ENCODE data around the gene LENG1.
"Not testable (repeated sequence)": the region's sequence is repeated elsewhere in the genome, so short reads cannot be mapped to it uniquely, and the experiment has no call there.

Gene LENG1

DNA sequence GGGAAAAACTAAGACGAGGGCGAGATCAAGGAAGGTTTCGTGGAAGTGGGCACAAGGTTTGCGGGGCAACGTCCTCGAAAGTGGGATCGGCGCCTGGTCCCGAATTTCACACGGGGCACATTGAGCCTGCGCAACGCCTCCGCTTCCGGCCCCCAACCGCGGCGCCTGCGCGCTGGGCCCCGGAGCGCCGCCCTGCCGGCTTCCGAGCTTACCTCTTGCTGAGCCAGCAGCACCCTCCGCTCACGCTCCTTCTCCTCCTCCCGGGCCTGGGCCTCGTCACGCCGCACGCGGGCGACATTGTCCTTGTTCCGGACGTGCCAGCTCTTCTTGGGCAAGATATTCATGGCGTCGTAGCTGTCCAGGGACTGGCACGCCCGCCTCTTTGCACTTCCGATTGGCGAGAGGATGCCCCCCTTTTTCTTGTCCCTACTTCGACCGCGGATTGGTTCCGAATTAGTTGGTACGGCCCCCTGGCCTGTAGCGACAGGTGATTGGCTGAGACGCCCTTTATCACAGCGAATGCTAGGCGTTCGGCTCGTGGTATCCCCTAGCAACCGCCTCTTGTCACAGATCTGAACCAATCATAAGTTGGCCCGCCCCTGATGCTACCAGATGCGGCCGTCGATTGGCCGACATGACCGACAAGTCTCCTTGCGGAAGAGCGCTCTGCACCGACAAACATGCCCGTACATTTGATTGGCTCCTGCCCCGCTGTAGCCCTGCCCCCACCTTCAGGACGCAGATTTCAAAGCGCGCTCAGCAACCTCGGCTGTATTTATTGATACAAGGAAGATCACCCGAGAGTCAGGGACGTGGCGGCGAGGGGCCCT lies at the start of gene LENG1:
TSS of gene LENG1 (minus strand) at position 370 of the 830 bp plus-strand sequence. CDS start at position 344, 26 bp downstream.
- no peaks in the 10 kb centered on the region for H3K9me3 ChIP-seq (ENCODE audit: control insufficient read depth, insufficient read depth, low read length)
- WGBS (ENCODE audit: insufficient coverage, insufficient read length): no CpG with 5 or more reads among the region's 72 CpGs
- H3K4me1 ChIP-seq (ENCODE audit: control insufficient read depth, insufficient read depth, low read length): peaks cover 4% of the 10 kb centered on the region; the same call in 1 of the 2 replicates
- peak; percentile 100 for DNase-seq (ENCODE audit: low read depth, low spot score)
- peaks cover 18% of the 10 kb centered on the region for H3K36me3 ChIP-seq (ENCODE audit: control insufficient read depth, insufficient read depth, low read length)
- H3K27ac ChIP-seq (ENCODE audit: low read length): no peak within 1 kb of the TSS
- H3K4me3 ChIP-seq (ENCODE audit: low read length): peak within 1 kb of the TSS; percentile 84
- H3K27me3 ChIP-seq (ENCODE audit: control insufficient read depth, insufficient read depth, low read length): no peaks in the 10 kb centered on the region

DNA sequence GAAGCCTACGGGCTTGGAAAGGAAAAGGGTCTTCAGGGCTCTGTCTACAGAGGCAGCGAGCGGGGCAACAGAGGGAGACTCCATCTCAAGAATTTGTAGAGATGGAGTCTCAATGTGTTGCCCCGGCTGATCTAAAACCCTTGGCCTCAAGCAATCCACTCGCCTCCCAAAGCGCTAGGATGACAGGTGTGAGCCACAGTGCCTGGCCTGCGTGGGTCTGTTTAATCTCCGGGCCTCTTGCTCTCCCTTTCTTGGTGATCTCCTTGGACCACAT lies 49.2 kb upstream of the LENG1 start:
- WGBS (ENCODE audit: insufficient coverage, insufficient read length): no CpG with 5 or more reads among the region's 8 CpGs
- Histone ChIP-seq H3K27me3 (ENCODE audit: control insufficient read depth, insufficient read depth, low read length) (no peaks in the 10 kb centered on the region), H3K36me3 (ENCODE audit: control insufficient read depth, insufficient read depth, low read length) (peaks cover 34% of the 10 kb centered on the region), H3K9me3 (ENCODE audit: control insufficient read depth, insufficient read depth, low read length) (no peaks in the 10 kb centered on the region), H3K27ac (ENCODE audit: low read length) (no peak overlapping the region), H3K4me1 (ENCODE audit: control insufficient read depth, insufficient read depth, low read length) (0 out of 2 replicates have a peak, but pooled peaks cover 3% of the 10 kb centered on the region), H3K4me3 (ENCODE audit: low read length) (no peak overlapping the region)
- no peak for DNase-seq (ENCODE audit: low read depth, low spot score)

DNA sequence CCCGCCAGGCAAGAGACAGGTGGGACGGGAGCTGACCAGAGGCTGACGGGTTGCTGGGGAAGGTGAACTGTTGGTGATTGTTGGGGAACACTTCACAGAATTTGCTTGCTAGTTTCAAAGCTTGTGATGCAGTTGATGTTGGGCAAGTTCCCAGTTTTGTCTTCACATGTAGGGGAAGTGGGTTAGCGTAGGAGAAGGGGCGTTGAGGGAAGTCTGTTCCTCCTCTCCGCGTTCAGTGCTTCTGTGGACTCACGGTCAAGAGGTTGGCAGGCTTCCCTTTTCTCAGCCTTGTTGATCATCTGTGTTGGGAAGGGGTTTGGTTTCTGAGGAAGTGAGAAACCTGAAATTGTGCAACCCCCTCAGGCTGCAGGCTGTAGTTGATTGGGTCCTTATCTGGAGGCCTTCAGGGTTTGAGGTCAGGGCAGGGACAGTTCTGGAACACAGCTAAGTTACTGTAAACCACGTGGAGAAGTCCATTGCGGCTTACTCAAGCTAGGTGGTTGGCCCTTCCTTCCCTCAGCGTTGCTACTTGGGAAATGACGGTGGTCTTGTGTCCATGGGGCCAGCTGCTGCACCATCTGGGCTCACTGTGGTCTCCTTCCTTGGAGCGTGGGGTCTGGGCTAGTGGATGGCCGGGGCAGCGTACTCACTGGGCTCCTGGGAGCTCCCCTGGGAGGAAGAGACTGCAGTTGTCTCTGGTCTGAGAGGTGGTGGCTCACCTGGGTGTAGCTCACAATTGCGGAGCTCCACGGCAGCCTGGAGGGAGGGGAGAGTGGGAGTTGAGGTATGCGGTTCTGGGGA lies 48.7 kb upstream of the LENG1 start:
- H3K9me3 ChIP-seq (ENCODE audit: control insufficient read depth, insufficient read depth, low read length): no peaks in the 10 kb centered on the region
- no peak overlapping the region for H3K27ac ChIP-seq (ENCODE audit: low read length)
- no CpG with 5 or more reads among the region's 18 CpGs for WGBS (ENCODE audit: insufficient coverage, insufficient read length)
- no peak for DNase-seq (ENCODE audit: low read depth, low spot score)
- 0 out of 2 replicates have a peak, but pooled peaks cover 3% of the 10 kb centered on the region for H3K4me1 ChIP-seq (ENCODE audit: control insufficient read depth, insufficient read depth, low read length)
- H3K36me3 ChIP-seq (ENCODE audit: control insufficient read depth, insufficient read depth, low read length): peaks cover 39% of the 10 kb centered on the region
- H3K27me3 ChIP-seq (ENCODE audit: control insufficient read depth, insufficient read depth, low read length): no peaks in the 10 kb centered on the region
- H3K4me3 ChIP-seq (ENCODE audit: low read length): no peak overlapping the region

DNA sequence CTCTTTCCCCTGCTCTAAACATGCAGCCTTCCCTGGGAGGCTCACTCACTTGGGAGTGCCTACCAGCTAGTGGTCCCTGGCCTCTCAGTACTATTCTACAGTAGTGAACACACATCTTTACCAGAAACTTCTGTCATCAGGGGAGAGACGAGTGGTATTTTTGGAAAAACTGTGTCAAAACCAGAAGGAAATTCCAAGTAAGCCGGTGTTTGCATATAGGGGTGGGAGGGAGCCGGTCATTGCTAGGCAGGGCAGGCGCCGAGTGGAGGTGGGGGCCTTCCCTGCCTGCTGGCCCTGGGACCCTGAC lies 48.1 kb upstream of the LENG1 start:
- H3K27me3 ChIP-seq (ENCODE audit: control insufficient read depth, insufficient read depth, low read length): no peaks in the 10 kb centered on the region
- peaks cover 45% of the 10 kb centered on the region for H3K36me3 ChIP-seq (ENCODE audit: control insufficient read depth, insufficient read depth, low read length)
- no peak overlapping the region for H3K27ac ChIP-seq (ENCODE audit: low read length)
- H3K9me3 ChIP-seq (ENCODE audit: control insufficient read depth, insufficient read depth, low read length): no peaks in the 10 kb centered on the region
- no peak overlapping the region for H3K4me3 ChIP-seq (ENCODE audit: low read length)
- WGBS (ENCODE audit: insufficient coverage, insufficient read length): no CpG with 5 or more reads among the region's 5 CpGs
- H3K4me1 ChIP-seq (ENCODE audit: control insufficient read depth, insufficient read depth, low read length): 0 out of 2 replicates have a peak, but pooled peaks cover 3% of the 10 kb centered on the region
- DNase-seq (ENCODE audit: low read depth, low spot score): no peak

DNA sequence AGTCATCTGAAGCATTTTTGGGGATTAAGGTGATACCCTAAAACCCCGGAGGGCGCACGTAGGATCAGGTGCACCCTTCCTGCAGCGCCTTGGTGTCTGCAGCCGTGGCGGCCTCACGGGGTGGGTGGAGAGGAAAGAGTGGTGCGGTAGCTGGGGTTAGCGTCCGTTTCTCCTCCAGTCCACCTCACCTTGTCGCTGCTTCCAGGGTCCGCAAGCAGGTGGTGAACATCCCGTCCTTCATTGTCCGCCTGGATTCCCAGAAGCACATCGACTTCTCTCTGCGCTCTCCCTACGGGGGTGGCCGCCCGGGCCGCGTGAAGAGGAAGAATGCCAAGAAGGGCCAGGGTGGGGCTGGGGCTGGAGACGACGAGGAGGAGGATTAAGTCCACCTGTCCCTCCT lies 47.7 kb upstream of the LENG1 start:
- not testable (repeated sequence) for H3K27me3 ChIP-seq (ENCODE audit: control insufficient read depth, insufficient read depth, low read length); H3K4me1 ChIP-seq (ENCODE audit: control insufficient read depth, insufficient read depth, low read length); H3K4me3 ChIP-seq (ENCODE audit: low read length); DNase-seq (ENCODE audit: low read depth, low spot score); H3K27ac ChIP-seq (ENCODE audit: low read length); H3K9me3 ChIP-seq (ENCODE audit: control insufficient read depth, insufficient read depth, low read length)
- H3K36me3 ChIP-seq (ENCODE audit: control insufficient read depth, insufficient read depth, low read length): peaks cover 49% of the 10 kb centered on the region
- no CpG with 5 or more reads among the region's 23 CpGs for WGBS (ENCODE audit: insufficient coverage, insufficient read length)

DNA sequence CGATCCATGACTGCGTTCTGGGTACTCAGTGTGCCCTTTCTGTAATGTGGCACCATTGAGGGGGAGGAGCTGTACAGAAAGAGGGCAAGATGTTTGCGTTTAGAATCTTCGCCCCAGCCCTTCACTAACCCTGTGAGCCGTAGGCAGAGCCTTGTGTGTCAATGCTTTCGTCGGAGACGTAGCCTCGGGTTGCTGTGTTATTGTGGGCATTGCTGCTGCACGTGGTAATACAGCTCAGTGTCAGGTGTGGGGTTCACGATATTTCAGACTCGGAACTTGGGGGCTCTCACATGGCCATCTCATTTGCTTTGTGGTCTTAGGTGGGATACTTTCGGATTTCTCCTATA lies 47.3 kb upstream of the LENG1 start:
- H3K9me3 ChIP-seq (ENCODE audit: control insufficient read depth, insufficient read depth, low read length): no peaks in the 10 kb centered on the region
- H3K27ac ChIP-seq (ENCODE audit: low read length): no peak overlapping the region
- peaks cover 49% of the 10 kb centered on the region for H3K36me3 ChIP-seq (ENCODE audit: control insufficient read depth, insufficient read depth, low read length)
- H3K4me3 ChIP-seq (ENCODE audit: low read length): no peak overlapping the region
- no CpG with 5 or more reads among the region's 13 CpGs for WGBS (ENCODE audit: insufficient coverage, insufficient read length)
- H3K4me1 ChIP-seq (ENCODE audit: control insufficient read depth, insufficient read depth, low read length): peaks cover 4% of the 10 kb centered on the region; the same call in 1 of the 2 replicates
- DNase-seq (ENCODE audit: low read depth, low spot score): no peak
- no peaks in the 10 kb centered on the region for H3K27me3 ChIP-seq (ENCODE audit: control insufficient read depth, insufficient read depth, low read length)

DNA sequence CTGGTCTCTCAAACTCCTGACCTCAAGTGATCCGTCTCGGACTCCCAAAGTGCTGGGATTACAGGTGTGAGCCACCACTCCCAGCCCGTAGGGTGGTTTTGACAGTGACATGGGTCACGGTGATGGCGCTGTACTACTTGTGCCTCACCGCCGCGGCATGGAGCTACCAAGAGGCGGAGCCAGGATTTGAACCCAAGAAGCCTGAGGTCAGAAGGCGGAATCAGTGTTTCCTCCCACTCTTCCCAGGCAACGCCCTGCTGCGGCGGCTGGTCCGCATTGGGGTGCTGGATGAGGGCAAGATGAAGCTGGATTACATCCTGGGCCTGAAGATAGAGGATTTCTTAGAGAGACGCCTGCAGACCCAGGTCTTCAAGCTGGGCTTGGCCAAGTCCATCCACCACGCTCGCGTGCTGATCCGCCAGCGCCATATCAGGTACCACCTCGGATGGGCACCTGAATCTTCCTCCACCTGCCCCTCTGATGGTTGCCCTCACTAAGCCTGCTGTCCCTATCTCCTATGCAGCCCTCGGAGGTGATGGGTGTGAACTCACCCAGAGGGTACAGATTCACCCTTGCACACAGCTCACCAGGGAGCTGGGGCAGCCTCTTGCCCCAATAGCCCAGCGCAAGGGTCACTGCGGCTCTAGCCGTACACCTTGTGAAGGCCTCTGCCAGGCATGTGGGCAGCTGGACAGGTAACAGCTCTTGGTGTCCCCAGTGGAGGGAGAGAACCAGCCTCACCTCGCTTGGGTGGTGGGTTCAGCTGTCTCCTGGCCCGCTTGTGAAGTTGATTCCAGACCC lies 46.7 kb upstream of the LENG1 start:
- no peak overlapping the region for H3K4me3 ChIP-seq (ENCODE audit: low read length)
- no peaks in the 10 kb centered on the region for H3K27me3 ChIP-seq (ENCODE audit: control insufficient read depth, insufficient read depth, low read length)
- H3K36me3 ChIP-seq (ENCODE audit: control insufficient read depth, insufficient read depth, low read length): peaks cover 54% of the 10 kb centered on the region
- H3K4me1 ChIP-seq (ENCODE audit: control insufficient read depth, insufficient read depth, low read length): peaks cover 4% of the 10 kb centered on the region; the same call in 1 of the 2 replicates
- no peak overlapping the region for H3K27ac ChIP-seq (ENCODE audit: low read length)
- WGBS (ENCODE audit: insufficient coverage, insufficient read length): no CpG with 5 or more reads among the region's 27 CpGs
- no peaks in the 10 kb centered on the region for H3K9me3 ChIP-seq (ENCODE audit: control insufficient read depth, insufficient read depth, low read length)
- DNase-seq (ENCODE audit: low read depth, low spot score): no peak

DNA sequence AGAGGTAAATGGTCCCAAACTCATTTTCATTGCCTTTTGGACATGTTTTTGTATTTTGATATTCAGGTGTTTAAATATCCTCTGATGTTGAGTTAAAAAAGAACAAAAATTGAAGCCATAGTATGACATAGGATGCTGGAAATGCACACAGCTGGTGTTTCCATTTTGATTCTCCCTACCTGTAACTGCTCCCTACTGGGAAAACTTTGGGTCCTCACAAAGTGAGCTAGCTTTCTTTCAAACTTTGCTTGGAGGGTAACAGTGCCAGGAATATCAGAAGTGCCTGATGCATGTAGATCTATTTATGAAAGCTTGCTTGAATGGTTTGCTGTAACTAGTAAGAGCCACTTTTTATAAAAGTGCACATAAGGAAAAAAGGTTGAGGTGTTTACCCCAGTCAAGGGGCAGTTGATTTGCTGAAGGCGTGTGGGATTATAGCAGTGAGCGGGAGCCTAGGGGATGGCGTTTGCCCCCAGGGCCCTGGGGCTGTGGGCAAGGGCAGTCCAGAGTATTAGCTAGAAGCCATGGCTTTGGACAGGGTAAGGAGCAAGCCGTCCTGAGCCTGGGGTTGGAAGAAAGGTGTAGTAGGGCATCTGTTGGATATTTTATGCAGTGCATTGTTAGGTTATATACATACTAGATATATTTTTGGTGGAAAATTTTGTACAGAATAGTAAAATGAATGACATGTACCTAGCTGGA lies 45.4 kb upstream of the LENG1 start:
- no CpG with 5 or more reads among the region's 4 CpGs for WGBS (ENCODE audit: insufficient coverage, insufficient read length)
- Histone ChIP-seq H3K9me3 (ENCODE audit: control insufficient read depth, insufficient read depth, low read length) (no peaks in the 10 kb centered on the region), H3K4me3 (ENCODE audit: low read length) (no peak overlapping the region), H3K36me3 (ENCODE audit: control insufficient read depth, insufficient read depth, low read length) (peaks cover 54% of the 10 kb centered on the region), H3K27ac (ENCODE audit: low read length) (no peak overlapping the region), H3K27me3 (ENCODE audit: control insufficient read depth, insufficient read depth, low read length) (no peaks in the 10 kb centered on the region), H3K4me1 (ENCODE audit: control insufficient read depth, insufficient read depth, low read length) (peaks cover 4% of the 10 kb centered on the region; the same call in 1 of the 2 replicates)
- DNase-seq (ENCODE audit: low read depth, low spot score): no peak

DNA sequence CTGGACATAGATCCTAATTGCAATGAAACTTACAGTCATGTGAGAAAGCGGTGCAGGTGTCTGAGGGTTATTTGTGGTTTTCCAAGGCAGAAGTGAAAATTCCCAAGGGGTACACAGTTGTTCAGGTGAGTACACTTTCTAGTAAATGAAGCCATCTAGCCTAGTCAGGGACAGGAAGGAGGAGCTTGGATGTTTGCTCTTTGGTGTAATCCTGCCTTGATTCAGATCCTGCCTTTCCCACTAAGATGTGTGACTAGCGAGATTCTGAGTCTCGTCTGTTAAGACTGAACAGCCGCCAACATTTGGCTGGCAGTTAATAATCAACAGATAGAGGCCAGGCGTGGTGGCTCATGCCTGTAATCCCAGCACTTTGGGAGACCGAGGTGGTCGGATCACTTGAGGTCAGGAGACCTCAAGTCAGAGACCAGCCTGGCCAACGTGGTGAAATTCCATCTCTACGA lies 43.7 kb upstream of the LENG1 start:
- H3K9me3 ChIP-seq (ENCODE audit: control insufficient read depth, insufficient read depth, low read length): no peaks in the 10 kb centered on the region
- peaks cover 54% of the 10 kb centered on the region for H3K36me3 ChIP-seq (ENCODE audit: control insufficient read depth, insufficient read depth, low read length)
- H3K4me3 ChIP-seq (ENCODE audit: low read length): no peak overlapping the region
- H3K4me1 ChIP-seq (ENCODE audit: control insufficient read depth, insufficient read depth, low read length): peaks cover 4% of the 10 kb centered on the region; the same call in 1 of the 2 replicates
- H3K27ac ChIP-seq (ENCODE audit: low read length): no peak overlapping the region
- H3K27me3 ChIP-seq (ENCODE audit: control insufficient read depth, insufficient read depth, low read length): no peaks in the 10 kb centered on the region
- DNase-seq (ENCODE audit: low read depth, low spot score): no peak
- WGBS (ENCODE audit: insufficient coverage, insufficient read length): no CpG with 5 or more reads among the region's 9 CpGs

DNA sequence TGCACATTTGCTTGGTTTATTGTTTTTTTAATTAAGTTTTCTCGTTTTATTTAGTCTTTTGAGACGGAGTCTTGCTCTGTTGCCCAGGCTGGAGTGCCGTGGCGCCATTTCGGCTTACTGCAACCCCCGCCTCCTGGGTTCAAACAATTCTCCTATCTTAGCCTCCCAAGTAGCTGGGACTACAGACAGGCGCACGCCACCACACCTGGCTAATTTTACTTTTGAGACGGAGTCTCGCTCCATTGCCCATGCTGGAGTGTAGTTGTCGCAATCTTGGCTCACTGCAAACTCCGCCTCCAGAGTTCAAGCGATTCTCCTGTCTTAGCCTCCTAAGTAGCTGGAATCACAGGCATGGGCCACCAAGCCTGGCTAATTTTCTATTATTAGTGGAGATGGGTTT lies 42.5 kb upstream of the LENG1 start:
- Histone ChIP-seq H3K27me3 (ENCODE audit: control insufficient read depth, insufficient read depth, low read length) (no peaks in the 10 kb centered on the region), H3K27ac (ENCODE audit: low read length) (no peak overlapping the region), H3K4me3 (ENCODE audit: low read length) (peak overlapping the region; percentile 77; the same call in 1 of the 2 replicates), H3K9me3 (ENCODE audit: control insufficient read depth, insufficient read depth, low read length) (no peaks in the 10 kb centered on the region), H3K4me1 (ENCODE audit: control insufficient read depth, insufficient read depth, low read length) (peaks cover 4% of the 10 kb centered on the region; the same call in 1 of the 2 replicates), H3K36me3 (ENCODE audit: control insufficient read depth, insufficient read depth, low read length) (peaks cover 44% of the 10 kb centered on the region)
- no peak for DNase-seq (ENCODE audit: low read depth, low spot score)
- WGBS (ENCODE audit: insufficient coverage, insufficient read length): no CpG with 5 or more reads among the region's 13 CpGs

Data from iPS DF 6.9 (cell line).